ENCODE measurements around the gene NUDT2.
"Not testable (repeated sequence)": the region's sequence is repeated elsewhere in the genome, so short reads cannot be mapped to it uniquely, and the experiment has no call there.

NUDT2 gene

DNA sequence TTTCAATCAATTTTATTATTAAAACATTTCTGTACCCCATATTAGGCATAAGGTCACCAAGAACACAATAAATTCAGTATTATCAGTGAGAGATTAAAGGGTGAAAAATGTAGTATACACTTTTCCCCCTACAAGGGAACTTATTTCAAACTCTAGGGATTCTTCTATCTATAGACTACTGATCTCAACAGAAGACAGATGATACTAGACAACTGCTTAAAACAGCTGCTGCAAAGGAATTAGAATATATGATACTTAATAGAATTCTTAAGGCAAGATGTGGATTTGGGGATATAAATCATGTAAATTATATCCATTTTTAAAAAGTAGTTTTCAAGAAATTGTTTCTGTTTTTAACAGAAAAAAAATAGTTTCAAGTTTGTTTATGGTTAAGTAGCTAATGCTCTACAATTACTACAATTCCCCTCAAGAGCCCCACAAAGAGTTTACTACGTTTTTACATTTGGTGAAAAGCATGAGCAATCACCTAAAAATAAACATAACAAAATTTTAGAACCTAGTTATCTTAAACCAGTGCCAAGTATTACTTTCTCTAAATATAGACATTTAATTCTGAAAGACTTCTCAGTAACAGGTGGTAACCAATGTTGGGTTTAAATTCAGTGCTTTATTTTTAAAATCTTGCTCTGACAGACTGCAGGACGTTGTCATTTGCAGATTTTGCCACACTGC, 6.3 kb upstream of the NUDT2 start:
- H3K4me1 ChIP-seq (ENCODE audit: insufficient read depth, low read length) = peaks cover 7% of the 10 kb centered on the region
- H3K27me3 ChIP-seq (ENCODE audit: insufficient read depth, low read length) = no peaks in the 10 kb centered on the region
- H2AFZ ChIP-seq (ENCODE audit: low read depth, low read length) = no peak overlapping the region
- no peaks in the 10 kb centered on the region for H3K36me3 ChIP-seq (ENCODE audit: insufficient read depth, low read length)
- no peak overlapping the region for H3K4me3 ChIP-seq (ENCODE audit: low read length)
- peaks cover 5% of the 10 kb centered on the region for H3K9me3 ChIP-seq (ENCODE audit: low read length)

DNA sequence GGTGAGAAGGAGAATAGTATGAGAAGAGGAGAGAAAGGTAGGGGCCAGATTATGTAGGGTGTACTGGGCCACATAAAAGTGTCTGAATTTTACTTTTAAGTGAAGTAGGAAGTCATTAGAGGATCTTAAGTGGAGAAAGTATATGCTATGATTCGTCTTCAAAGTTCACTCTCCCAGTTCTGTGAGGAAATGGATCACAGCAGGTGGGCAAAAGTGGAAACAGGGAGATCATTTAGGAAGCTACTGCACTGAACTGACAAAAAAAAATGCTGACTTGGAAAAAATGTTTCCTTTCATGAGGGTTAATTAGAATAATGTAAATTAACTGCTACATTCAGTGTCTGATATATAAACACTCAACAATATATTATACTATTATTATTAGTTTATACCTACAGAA, 2.7 kb upstream of the NUDT2 start:
- H3K36me3 ChIP-seq (ENCODE audit: insufficient read depth, low read length) = no peaks in the 10 kb centered on the region
- H3K27me3 ChIP-seq (ENCODE audit: insufficient read depth, low read length) = no peaks in the 10 kb centered on the region
- no peak overlapping the region for H3K4me3 ChIP-seq (ENCODE audit: low read length)
- no peak overlapping the region for H2AFZ ChIP-seq (ENCODE audit: low read depth, low read length)
- H3K9me3 ChIP-seq (ENCODE audit: low read length) = no peaks in the 10 kb centered on the region
- peaks cover 14% of the 10 kb centered on the region for H3K4me1 ChIP-seq (ENCODE audit: insufficient read depth, low read length)

DNA sequence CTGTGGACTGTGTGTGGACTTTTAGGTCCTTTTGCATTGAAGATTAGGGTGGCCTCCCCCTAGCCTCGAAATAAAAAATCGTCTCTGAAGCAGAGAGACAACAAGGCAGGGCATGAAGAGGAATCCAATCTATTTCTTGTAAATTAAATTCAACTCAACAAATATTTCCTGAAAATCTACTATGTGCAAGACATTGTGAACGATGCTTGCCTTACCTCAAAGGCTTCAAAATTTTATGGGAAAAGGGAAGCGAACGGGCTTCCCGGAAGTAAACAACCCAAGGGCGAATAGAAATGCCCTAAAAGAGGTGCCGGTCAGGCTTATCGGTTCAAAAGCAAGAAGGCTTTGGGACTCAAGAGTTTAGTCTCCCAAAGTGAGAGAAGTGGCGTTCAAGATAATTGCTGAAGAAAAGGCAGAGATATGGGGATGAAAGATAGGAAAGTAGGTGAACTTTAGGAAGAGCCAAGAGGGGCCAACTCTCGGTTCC, 826 bp upstream of the NUDT2 start:
- peak overlapping the region; percentile 99 for H2AFZ ChIP-seq (ENCODE audit: low read depth, low read length)
- peak overlapping the region; percentile 94 for H3K4me3 ChIP-seq (ENCODE audit: low read length)
- H3K36me3 ChIP-seq (ENCODE audit: insufficient read depth, low read length) = no peaks in the 10 kb centered on the region
- H3K4me1 ChIP-seq (ENCODE audit: insufficient read depth, low read length) = peaks cover 32% of the 10 kb centered on the region
- no peaks in the 10 kb centered on the region for H3K27me3 ChIP-seq (ENCODE audit: insufficient read depth, low read length)
- no peaks in the 10 kb centered on the region for H3K9me3 ChIP-seq (ENCODE audit: low read length)

DNA sequence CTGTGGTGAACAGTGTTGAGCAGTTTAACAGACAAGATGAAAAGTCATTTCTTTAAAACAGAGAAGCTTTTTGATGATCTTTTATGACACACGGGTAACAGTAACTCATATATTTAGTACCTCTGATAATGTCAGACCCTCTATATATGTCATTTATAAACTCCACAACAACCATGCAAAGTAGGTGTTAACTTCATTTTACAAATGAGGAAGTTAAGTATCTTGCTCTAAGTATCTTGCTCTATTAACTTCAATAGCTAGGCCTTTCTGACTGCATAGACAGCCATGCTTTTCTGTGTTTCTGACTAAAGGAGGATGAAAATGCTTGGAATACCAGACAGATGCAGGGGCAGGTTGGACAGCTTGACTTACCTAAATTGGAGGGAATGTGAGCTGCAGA, 1.8 kb downstream of the NUDT2 start:
- Histone ChIP-seq H3K4me3 (ENCODE audit: low read length) (no peak overlapping the region), H3K36me3 (ENCODE audit: insufficient read depth, low read length) (no peaks in the 10 kb centered on the region), H3K9me3 (ENCODE audit: low read length) (no peaks in the 10 kb centered on the region), H3K27me3 (ENCODE audit: insufficient read depth, low read length) (no peaks in the 10 kb centered on the region), H3K4me1 (ENCODE audit: insufficient read depth, low read length) (peaks cover 52% of the 10 kb centered on the region), H2AFZ (ENCODE audit: low read depth, low read length) (no peak overlapping the region)

DNA sequence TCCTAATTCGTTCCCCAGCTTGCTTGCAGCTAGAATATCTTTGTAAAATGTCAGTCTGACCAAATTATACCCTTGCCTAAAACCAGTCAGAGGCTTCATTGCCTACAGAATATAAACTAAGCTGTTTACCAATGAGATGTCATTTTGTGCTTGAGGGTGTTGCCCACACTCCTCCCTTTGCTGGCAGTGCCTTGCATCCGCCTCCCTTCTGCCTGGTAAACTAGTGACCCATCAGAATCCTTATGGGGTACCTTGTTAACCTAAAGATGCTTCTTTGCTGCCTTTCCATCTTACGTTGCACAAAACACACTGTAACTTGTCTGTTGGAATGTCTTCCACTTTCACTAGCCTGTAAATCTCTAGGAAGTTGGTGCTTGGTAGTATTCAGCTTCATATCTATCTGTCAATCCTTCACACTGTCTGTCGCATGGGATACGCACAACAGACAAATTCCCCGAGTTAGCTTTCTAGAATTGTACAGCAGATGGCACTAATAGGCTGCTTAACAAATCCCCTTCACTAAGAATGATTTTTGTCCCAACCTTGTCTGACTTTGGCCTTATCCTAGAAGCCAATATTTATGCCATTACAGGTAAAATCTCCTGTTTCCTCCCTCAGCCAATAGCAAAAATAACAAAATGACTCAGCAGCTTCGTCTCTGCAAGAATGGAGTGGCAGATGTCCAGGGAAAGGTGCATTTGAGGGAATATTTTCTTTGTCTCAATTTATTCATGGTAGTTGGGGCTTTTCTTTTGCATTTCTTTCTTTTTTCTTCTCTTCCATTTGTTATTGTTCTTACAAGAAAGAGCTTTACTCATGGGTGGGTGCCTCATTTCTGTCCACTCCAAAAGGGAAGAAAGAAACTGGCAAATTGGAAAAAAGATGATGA, 3.0 kb downstream of the NUDT2 start:
- Histone ChIP-seq H3K36me3 (ENCODE audit: insufficient read depth, low read length) (peaks cover under 1% of the 10 kb centered on the region), H3K4me3 (ENCODE audit: low read length) (no peak overlapping the region), H2AFZ (ENCODE audit: low read depth, low read length) (no peak overlapping the region)

DNA sequence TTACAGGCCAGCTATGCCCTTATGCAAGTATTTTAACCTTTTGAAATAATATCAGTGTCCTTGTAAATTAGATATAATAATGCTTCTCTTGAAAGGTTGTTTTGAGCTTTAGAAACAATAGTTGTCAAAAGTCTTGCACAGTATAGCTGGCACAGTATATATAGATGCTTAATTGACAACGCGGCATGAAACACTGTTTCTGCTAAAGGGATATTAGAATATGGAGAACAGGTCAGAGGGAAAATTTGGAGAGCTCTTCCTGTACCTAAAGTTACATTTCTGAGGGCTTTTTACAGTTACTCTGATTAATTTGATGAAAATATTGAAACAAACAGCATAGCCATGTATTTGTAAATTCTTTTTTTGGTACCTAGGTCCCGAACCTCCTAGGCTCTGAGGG, 4.5 kb downstream of the NUDT2 start:
- Histone ChIP-seq H3K9me3 (ENCODE audit: low read length) (no peaks in the 10 kb centered on the region), H3K36me3 (ENCODE audit: insufficient read depth, low read length) (peaks cover 9% of the 10 kb centered on the region), H3K27me3 (ENCODE audit: insufficient read depth, low read length) (no peaks in the 10 kb centered on the region), H3K4me3 (ENCODE audit: low read length) (no peak overlapping the region), H3K4me1 (ENCODE audit: insufficient read depth, low read length) (peaks cover 41% of the 10 kb centered on the region), H2AFZ (ENCODE audit: low read depth, low read length) (no peak overlapping the region)

More for the DNA sequence above, 3.0 kb downstream of the NUDT2 start:
- Histone ChIP-seq H3K4me1 (ENCODE audit: insufficient read depth, low read length) (peaks cover 49% of the 10 kb centered on the region), H3K27me3 (ENCODE audit: insufficient read depth, low read length) (no peaks in the 10 kb centered on the region), H3K9me3 (ENCODE audit: low read length) (no peaks in the 10 kb centered on the region)

DNA sequence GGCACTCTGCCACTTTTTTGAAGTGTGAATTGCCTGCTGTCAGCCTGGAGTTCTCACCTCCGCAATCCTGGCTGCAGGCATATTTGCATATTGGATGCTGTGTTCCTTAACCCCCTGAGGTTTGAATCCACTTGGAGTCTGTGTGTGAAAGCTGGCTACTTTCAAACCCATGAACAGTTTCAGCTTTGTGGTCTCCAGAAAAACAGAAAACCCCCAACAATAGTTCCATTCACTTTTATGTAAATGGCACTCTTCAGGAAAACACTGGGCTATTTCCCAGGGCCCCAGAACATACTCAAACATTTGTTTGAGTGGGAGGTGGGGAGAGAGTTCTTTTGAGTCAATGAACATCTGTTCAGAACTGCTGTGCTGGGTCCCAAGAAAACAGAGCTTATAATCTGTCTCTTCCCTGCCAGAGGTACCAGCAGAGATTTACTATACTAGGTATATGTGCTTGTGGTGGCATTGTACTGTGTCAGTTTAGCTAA, 5.0 kb downstream of the NUDT2 start:
- Histone ChIP-seq H3K9me3 (ENCODE audit: low read length) (no peaks in the 10 kb centered on the region), H3K27me3 (ENCODE audit: insufficient read depth, low read length) (no peaks in the 10 kb centered on the region), H2AFZ (ENCODE audit: low read depth, low read length) (no peak overlapping the region), H3K4me3 (ENCODE audit: low read length) (no peak overlapping the region), H3K36me3 (ENCODE audit: insufficient read depth, low read length) (peaks cover 14% of the 10 kb centered on the region), H3K4me1 (ENCODE audit: insufficient read depth, low read length) (peaks cover 41% of the 10 kb centered on the region)

DNA sequence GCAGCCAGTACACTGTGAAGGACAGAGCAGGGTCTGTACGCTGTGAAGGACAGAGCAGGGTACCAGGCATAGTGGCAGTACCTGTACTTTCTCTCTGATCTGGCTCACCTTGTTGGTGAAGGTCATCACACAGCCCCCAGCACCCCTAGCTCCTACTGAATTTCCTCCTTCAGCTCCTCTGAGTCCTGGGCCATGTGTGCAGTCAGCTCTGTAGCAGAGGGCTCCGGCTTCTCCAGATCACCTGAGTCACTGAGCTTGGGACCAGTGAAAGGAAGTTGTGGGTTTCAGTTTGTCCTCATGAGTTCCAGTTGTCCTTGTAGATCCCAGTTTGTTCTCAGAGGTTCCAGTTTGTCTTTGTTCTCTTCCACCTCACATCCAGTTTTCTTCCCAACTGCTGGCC, 5.5 kb downstream of the NUDT2 start:
- Histone ChIP-seq H3K27me3 (ENCODE audit: insufficient read depth, low read length) (no peaks in the 10 kb centered on the region), H3K4me1 (ENCODE audit: insufficient read depth, low read length) (peaks cover 41% of the 10 kb centered on the region), H3K9me3 (ENCODE audit: low read length) (no peaks in the 10 kb centered on the region), H3K36me3 (ENCODE audit: insufficient read depth, low read length) (peaks cover 15% of the 10 kb centered on the region), H2AFZ (ENCODE audit: low read depth, low read length) (no peak overlapping the region), H3K4me3 (ENCODE audit: low read length) (no peak overlapping the region)

DNA sequence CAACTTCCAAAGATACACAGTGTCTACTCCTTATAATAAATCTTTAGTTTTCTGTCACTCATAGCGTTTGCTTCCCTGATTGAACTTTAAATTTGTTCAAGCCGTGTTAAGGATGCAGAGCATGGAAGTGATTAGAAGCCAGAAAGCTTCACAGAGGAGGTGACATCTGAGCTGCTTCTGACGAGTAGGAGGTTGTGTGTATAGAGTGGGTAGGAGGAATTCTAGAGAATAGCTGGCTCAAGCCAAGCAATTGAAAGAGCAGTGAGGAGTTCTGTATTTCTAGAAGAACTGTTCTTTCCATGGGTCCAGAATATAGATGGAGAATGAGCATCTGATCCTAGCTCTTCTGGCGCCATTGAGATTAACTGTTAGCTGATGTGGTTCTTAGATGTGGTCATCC, 6.0 kb downstream of the NUDT2 start:
- no peaks in the 10 kb centered on the region for H3K9me3 ChIP-seq (ENCODE audit: low read length)
- no peaks in the 10 kb centered on the region for H3K27me3 ChIP-seq (ENCODE audit: insufficient read depth, low read length)
- H3K4me3 ChIP-seq (ENCODE audit: low read length) = no peak overlapping the region
- no peak overlapping the region for H2AFZ ChIP-seq (ENCODE audit: low read depth, low read length)
- H3K4me1 ChIP-seq (ENCODE audit: insufficient read depth, low read length) = peaks cover 39% of the 10 kb centered on the region
- peaks cover 19% of the 10 kb centered on the region for H3K36me3 ChIP-seq (ENCODE audit: insufficient read depth, low read length)

DNA sequence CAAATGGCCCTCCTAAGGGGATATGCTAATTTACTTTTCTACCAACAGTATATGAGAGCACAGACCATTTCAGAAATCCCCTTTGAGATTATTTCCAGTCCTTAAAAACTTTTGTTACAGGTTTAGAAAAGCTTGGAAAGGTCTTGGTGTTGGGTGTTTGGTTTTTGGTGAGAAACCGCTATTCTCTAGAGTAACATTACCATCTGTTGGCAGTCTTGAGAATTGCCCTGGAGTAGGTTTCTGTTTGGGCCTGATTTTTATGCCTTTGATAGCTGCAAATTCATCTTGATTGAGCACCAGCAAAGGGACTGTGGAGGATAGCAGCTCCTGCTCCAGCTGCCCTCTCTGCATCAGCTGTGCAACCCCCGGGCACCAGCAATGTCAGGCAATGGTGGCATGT, 8.0 kb downstream of the NUDT2 start:
- H3K4me1 ChIP-seq (ENCODE audit: insufficient read depth, low read length) = peaks cover 31% of the 10 kb centered on the region
- no peaks in the 10 kb centered on the region for H3K9me3 ChIP-seq (ENCODE audit: low read length)
- H3K36me3 ChIP-seq (ENCODE audit: insufficient read depth, low read length) = peaks cover 33% of the 10 kb centered on the region
- H3K27me3 ChIP-seq (ENCODE audit: insufficient read depth, low read length) = no peaks in the 10 kb centered on the region
- no peak overlapping the region for H2AFZ ChIP-seq (ENCODE audit: low read depth, low read length)
- no peak overlapping the region for H3K4me3 ChIP-seq (ENCODE audit: low read length)

DNA sequence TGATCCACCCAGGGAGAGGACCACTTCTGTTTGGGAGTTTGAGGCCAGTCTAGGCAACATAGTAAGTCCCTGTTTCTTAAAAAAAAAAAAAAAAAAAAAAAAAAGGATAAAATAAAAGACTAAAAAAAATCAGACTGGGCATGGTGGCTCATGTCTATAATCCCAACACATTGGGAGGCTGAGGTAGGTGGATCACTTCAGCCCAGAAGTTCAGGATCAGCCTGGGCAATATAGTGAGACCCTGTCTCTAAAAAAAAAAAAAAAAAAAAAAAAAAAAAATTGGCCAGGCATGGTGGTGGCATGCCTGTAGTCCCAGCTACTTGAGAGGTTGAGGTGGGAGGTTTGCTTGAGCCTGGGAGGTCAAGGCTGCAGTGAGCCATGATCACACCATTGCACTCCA, 8.7 kb downstream of the NUDT2 start:
- H3K27me3 ChIP-seq (ENCODE audit: insufficient read depth, low read length); H2AFZ ChIP-seq (ENCODE audit: low read depth, low read length); H3K9me3 ChIP-seq (ENCODE audit: low read length); H3K4me3 ChIP-seq (ENCODE audit: low read length): not testable (repeated sequence)
- peaks cover 39% of the 10 kb centered on the region for H3K36me3 ChIP-seq (ENCODE audit: insufficient read depth, low read length)
- peaks cover 24% of the 10 kb centered on the region for H3K4me1 ChIP-seq (ENCODE audit: insufficient read depth, low read length)

DNA sequence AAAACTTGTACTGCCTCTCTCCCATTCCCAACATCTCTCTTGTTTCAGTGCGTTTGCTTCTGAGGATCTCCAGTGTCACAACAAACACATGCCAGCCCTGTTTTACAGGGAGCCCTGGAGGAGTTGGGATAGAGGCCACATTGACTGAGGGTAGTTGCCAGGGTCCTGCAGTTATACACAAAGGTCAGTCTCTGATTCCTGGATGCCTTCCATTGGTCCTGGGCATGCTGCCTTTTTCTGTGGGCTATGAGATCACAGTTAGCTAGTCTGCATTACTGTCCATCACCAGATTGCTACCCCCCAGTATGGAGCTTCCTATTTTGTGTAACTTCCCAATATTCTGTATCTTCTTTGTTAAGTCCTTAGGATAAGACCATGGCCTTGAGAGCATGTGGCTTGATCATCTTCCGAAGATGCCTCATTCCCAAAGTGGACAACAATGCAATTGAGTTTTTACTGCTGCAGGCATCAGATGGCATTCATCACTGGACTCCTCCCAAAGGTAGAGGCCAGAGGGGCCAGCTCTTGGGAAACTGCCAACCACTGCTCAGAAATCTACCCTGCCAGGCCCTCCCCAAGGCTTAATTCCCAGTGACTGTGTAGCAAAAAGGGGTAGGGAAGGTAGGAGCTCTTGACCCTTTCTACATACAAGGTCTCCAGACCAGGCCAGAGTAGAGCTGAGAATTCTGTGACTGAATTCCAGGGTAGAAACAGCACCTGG, 9.5 kb downstream of the NUDT2 start:
- peaks cover 46% of the 10 kb centered on the region for H3K36me3 ChIP-seq (ENCODE audit: insufficient read depth, low read length)
- H3K27me3 ChIP-seq (ENCODE audit: insufficient read depth, low read length) = no peaks in the 10 kb centered on the region
- H2AFZ ChIP-seq (ENCODE audit: low read depth, low read length) = no peak overlapping the region
- peaks cover 16% of the 10 kb centered on the region for H3K4me1 ChIP-seq (ENCODE audit: insufficient read depth, low read length)
- H3K4me3 ChIP-seq (ENCODE audit: low read length) = no peak overlapping the region
- no peaks in the 10 kb centered on the region for H3K9me3 ChIP-seq (ENCODE audit: low read length)

Measured in neuron (in vitro differentiated cells).